Measurements from ENCODE around the gene PI4KA. TPM values are rescaled to one million over a fixed set of nuclear protein-coding genes. Genes with fewer than 3 reads are reported as not detected.
A peak's percentile ranks its signal among the peaks of the same experiment; 100 is the strongest.

The PI4KA gene
- total RNA-seq, 1 donor from 2014 or later: 140 TPM

GRCh38 chr22:20746431-20747189 lies 112.0 kb downstream of the PI4KA start:
- Mint-ChIP-seq H3K27me3 (no peaks in the 10 kb centered on the region), H3K4me1 (ENCODE audit: low read depth) (no peaks in the 10 kb centered on the region), H3K9me3 (ENCODE audit: low read depth) (no peaks in the 10 kb centered on the region), H3K27ac (no peak overlapping the region), H3K36me3 (ENCODE audit: insufficient read depth) (peaks cover 13% of the 10 kb centered on the region), H3K4me3 (ENCODE audit: low read depth) (no peak overlapping the region)
- no peak for DNase-seq (ENCODE audit: low spot score, unreplicated experiment)
- TF ChIP-seq CTCF (IDR thresholded peaks at IDR 0.05; ENCODE audit: unreplicated experiment): no peak

GRCh38 chr22:20745119-20745518 lies 113.5 kb downstream of the PI4KA start:
- H3K27me3 Mint-ChIP-seq: no peaks in the 10 kb centered on the region
- H3K27ac Mint-ChIP-seq: no peak overlapping the region

GRCh38 chr22:20744456-20744855 lies 114.2 kb downstream of the PI4KA start:
- Mint-ChIP-seq H3K27me3 (no peaks in the 10 kb centered on the region), H3K9me3 (ENCODE audit: low read depth) (peaks cover 9% of the 10 kb centered on the region), H3K4me3 (ENCODE audit: low read depth) (no peak overlapping the region), H3K36me3 (ENCODE audit: insufficient read depth) (peaks cover 24% of the 10 kb centered on the region), H3K27ac (no peak overlapping the region), H3K4me1 (ENCODE audit: low read depth) (no peaks in the 10 kb centered on the region)
- DNase-seq (ENCODE audit: low spot score, unreplicated experiment): no peak
- no peak for TF ChIP-seq CTCF (IDR thresholded peaks at IDR 0.05; ENCODE audit: unreplicated experiment)

More at GRCh38 chr22:20745119-20745518, 113.5 kb downstream of the PI4KA start:
- H3K36me3 Mint-ChIP-seq (ENCODE audit: insufficient read depth): peaks cover 26% of the 10 kb centered on the region
- peaks cover 8% of the 10 kb centered on the region for H3K9me3 Mint-ChIP-seq (ENCODE audit: low read depth)
- no peaks in the 10 kb centered on the region for H3K4me1 Mint-ChIP-seq (ENCODE audit: low read depth)
- no peak for TF ChIP-seq CTCF (IDR thresholded peaks at IDR 0.05; ENCODE audit: unreplicated experiment)
- no peak overlapping the region for H3K4me3 Mint-ChIP-seq (ENCODE audit: low read depth)
- no peak for DNase-seq (ENCODE audit: low spot score, unreplicated experiment)

GRCh38 chr22:20742764-20743163 lies 115.8 kb downstream of the PI4KA start:
- TF ChIP-seq CTCF (IDR thresholded peaks at IDR 0.05; ENCODE audit: unreplicated experiment): no peak
- H3K4me1 Mint-ChIP-seq (ENCODE audit: low read depth): no peaks in the 10 kb centered on the region
- H3K36me3 Mint-ChIP-seq (ENCODE audit: insufficient read depth): peaks cover 26% of the 10 kb centered on the region
- H3K27me3 Mint-ChIP-seq: no peaks in the 10 kb centered on the region
- H3K27ac Mint-ChIP-seq: no peak overlapping the region
- DNase-seq (ENCODE audit: low spot score, unreplicated experiment): no peak
- H3K9me3 Mint-ChIP-seq (ENCODE audit: low read depth): peaks cover 9% of the 10 kb centered on the region
- no peak overlapping the region for H3K4me3 Mint-ChIP-seq (ENCODE audit: low read depth)

- Mint-ChIP-seq H3K27ac (no peak overlapping the region), H3K36me3 (ENCODE audit: insufficient read depth) (peaks cover 26% of the 10 kb centered on the region), H3K4me3 (ENCODE audit: low read depth) (no peak overlapping the region), H3K27me3 (no peaks in the 10 kb centered on the region), H3K9me3 (ENCODE audit: low read depth) (peaks cover 9% of the 10 kb centered on the region), H3K4me1 (ENCODE audit: low read depth) (no peaks in the 10 kb centered on the region)
- DNase-seq (ENCODE audit: low spot score, unreplicated experiment): no peak
- peak; percentile 69 for TF ChIP-seq CTCF (IDR thresholded peaks at IDR 0.05; ENCODE audit: unreplicated experiment)
These were observed 116.7 kb downstream of the PI4KA start for GRCh38 chr22:20741634-20742581.

All from progenitor cell of endocrine pancreas (in vitro differentiated cells).